WTC11 (cell line): Measurements from ENCODE around the gene OGFOD2. TPM values are rescaled to one million over a fixed set of nuclear protein-coding genes. Genes with fewer than 3 reads are reported as not detected.

Source experiments
- ATAC-seq: fragments of 200-7000 bp; cut with Tn5 transposase; 2 replicates; pipeline ENCODE4 v1.10.0; 2021; ENCODE audit warnings: mild to moderate bottlenecking, moderate library complexity
- CTCF ChIA-PET: fragments of 300-600 bp; sonication (Branson Sonifier 250); formaldehyde crosslinking; loops from one replicate; lab custom pipeline; 2021; ENCODE audit warnings: antibody characterized with exemption; lab: Charles Lee
- POLR2A ChIA-PET: fragments of 350-600 bp; sonication (Branson Sonifier 250); formaldehyde crosslinking; loops from one replicate; lab custom pipeline; 2021; ENCODE audit warnings: antibody characterized with exemption; lab: Charles Lee
- DNase-seq: peaks from one replicate; pipeline ENCODE4 v3.0.0; 2021; ENCODE audit warnings: low spot score
- H3K27ac Mint-ChIP-seq: 2 replicates; pipeline ENCODE4 v1.8.0; 2021; ENCODE audit warnings: mixed read lengths
- H3K27me3 Mint-ChIP-seq: 2 replicates; pipeline ENCODE4 v1.8.0; 2021; ENCODE audit warnings: low read depth, mild to moderate bottlenecking, moderate library complexity, mixed read lengths
- H3K36me3 Mint-ChIP-seq: 2 replicates; pipeline ENCODE4 v1.8.0; 2021; ENCODE audit warnings: mixed read lengths
- H3K4me1 Mint-ChIP-seq: 2 replicates; pipeline ENCODE4 v1.8.0; 2022; ENCODE audit warnings: mixed read lengths
- H3K4me3 Mint-ChIP-seq: 2 replicates; pipeline ENCODE4 v1.8.0; 2021; ENCODE audit warnings: mild to moderate bottlenecking, moderate library complexity, mixed read lengths
- H3K9me3 Mint-ChIP-seq: 2 replicates; pipeline ENCODE4 v1.8.0; 2021; ENCODE audit warnings: mixed read lengths
- ATF3 ChIP-seq: sonication (generic); formaldehyde crosslinking; conservative IDR thresholded peaks from 2 replicates; pipeline ENCODE4 v1.8.1; 2022; ENCODE audit warnings: mild to moderate bottlenecking, missing genetic modification reagents
- ATF6 ChIP-seq: sonication (generic); formaldehyde crosslinking; IDR thresholded peaks from 2 replicates; pipeline ENCODE4 v1.8.1; 2023; ENCODE audit warnings: mild to moderate bottlenecking, missing genetic modification reagents
- CREB1 ChIP-seq: sonication (generic); formaldehyde crosslinking; IDR thresholded peaks from 2 replicates; pipeline ENCODE4 v1.8.0; 2023; ENCODE audit warnings: mild to moderate bottlenecking, missing genetic modification reagents
- E2F1 ChIP-seq: sonication (generic); formaldehyde crosslinking; IDR thresholded peaks from 2 replicates; pipeline ENCODE4 v1.8.0; 2022; ENCODE audit warnings: mild to moderate bottlenecking, missing genetic modification reagents
- EMX1 ChIP-seq: fragments of 250-450 bp; sonication (Bioruptor Pico); IDR thresholded peaks from 2 replicates; pipeline ENCODE4 v1.8.0; 2021; ENCODE audit warnings: mild to moderate bottlenecking
- FOXP4 ChIP-seq: sonication (generic); formaldehyde crosslinking; IDR thresholded peaks from 2 replicates; pipeline ENCODE4 v1.8.0; 2022; ENCODE audit warnings: mild to moderate bottlenecking, missing genetic modification reagents
- HMGXB4 ChIP-seq: sonication (generic); formaldehyde crosslinking; IDR thresholded peaks from 2 replicates; pipeline ENCODE4 v1.8.1; 2023; ENCODE audit warnings: mild to moderate bottlenecking, moderate library complexity, missing genetic modification reagents
- JAZF1 ChIP-seq: fragments of 250-450 bp; sonication (Bioruptor Pico); IDR thresholded peaks from 2 replicates; pipeline ENCODE4 v1.9.0; 2021; ENCODE audit warnings: moderate library complexity, mild to moderate bottlenecking, inconsistent platforms
- KAT7 ChIP-seq: sonication (generic); formaldehyde crosslinking; IDR thresholded peaks from 2 replicates; pipeline ENCODE4 v1.8.1; 2023; ENCODE audit warnings: missing genetic modification reagents, mild to moderate bottlenecking, borderline replicate concordance
- MLX ChIP-seq: sonication (generic); formaldehyde crosslinking; IDR thresholded peaks from 2 replicates; pipeline ENCODE4 v1.8.1; 2023; ENCODE audit warnings: mild to moderate bottlenecking, missing genetic modification reagents, moderate library complexity
- MXD4 ChIP-seq: fragments of 250-450 bp; sonication (Bioruptor Pico); IDR thresholded peaks from 2 replicates; pipeline ENCODE4 v1.8.0; 2021; ENCODE audit warnings: mild to moderate bottlenecking, moderate library complexity, borderline replicate concordance
- PRDM15 ChIP-seq: sonication (generic); formaldehyde crosslinking; IDR thresholded peaks from 2 replicates; pipeline ENCODE4 v1.8.0; 2022; ENCODE audit warnings: missing genetic modification reagents
- PRRX2 ChIP-seq: fragments of 250-450 bp; sonication (Bioruptor Pico); IDR thresholded peaks from 2 replicates; pipeline ENCODE4 v1.8.0; 2021; ENCODE audit warnings: mild to moderate bottlenecking
- RORB ChIP-seq: fragments of 250-450 bp; sonication (Bioruptor Pico); IDR thresholded peaks from 2 replicates; pipeline ENCODE4 v1.9.0; 2021; ENCODE audit warnings: mild to moderate bottlenecking
- SMAD4 ChIP-seq: sonication (generic); formaldehyde crosslinking; IDR thresholded peaks from 2 replicates; pipeline ENCODE4 v1.8.0; 2022; ENCODE audit warnings: mild to moderate bottlenecking, missing genetic modification reagents
- TP53 ChIP-seq: sonication (generic); formaldehyde crosslinking; IDR thresholded peaks from 2 replicates; pipeline ENCODE4 v1.8.1; 2023; ENCODE audit warnings: mild to moderate bottlenecking, missing genetic modification reagents
- USF1 ChIP-seq: sonication (generic); formaldehyde crosslinking; IDR thresholded peaks from 2 replicates; pipeline ENCODE4 v1.8.0; 2022; ENCODE audit warnings: mild to moderate bottlenecking, missing genetic modification reagents
- ZNF138 ChIP-seq: sonication (generic); formaldehyde crosslinking; conservative IDR thresholded peaks from 2 replicates; pipeline ENCODE4 v1.8.1; 2022; ENCODE audit warnings: mild to moderate bottlenecking, moderate library complexity, missing genetic modification reagents
- ZNF219 ChIP-seq: sonication (generic); formaldehyde crosslinking; IDR thresholded peaks from 2 replicates; pipeline ENCODE4 v1.8.0; 2023; ENCODE audit warnings: missing genetic modification reagents, mild to moderate bottlenecking, borderline replicate concordance
- ZNF263 ChIP-seq: sonication (generic); formaldehyde crosslinking; IDR thresholded peaks from 2 replicates; pipeline ENCODE4 v1.8.1; 2022; ENCODE audit warnings: low read depth, mild to moderate bottlenecking, moderate library complexity, missing genetic modification reagents
- ZNF396 ChIP-seq: fragments of 250-450 bp; sonication (Bioruptor Pico); IDR thresholded peaks from 2 replicates; pipeline ENCODE4 v1.8.0; 2021; ENCODE audit warnings: mild to moderate bottlenecking, moderate library complexity, borderline replicate concordance
- total RNA-seq: library from RNA; stranded (reverse); gene quantifications from 3 replicates; pipeline ENCODE4 v1.2.3, GENCODE V29; 2021

Gene OGFOD2
- total RNA-seq, 1 experiment from 2014 or later, result 28.1 TPM

GRCh38 chr12:123021688-123022604, 46.9 kb downstream of the OGFOD2 start (continued):
- TF ChIP-seq E2F1 (CRISPR knock-in tag) (no peak), USF1 (no peak)

GRCh38 chr12:123022846-123023245, 47.8 kb downstream of the OGFOD2 start:
- no peaks in the 10 kb centered on the region for H3K27me3 Mint-ChIP-seq
- POLR2A ChIA-PET, result no interaction called here
- no peak overlapping the region for H3K27ac Mint-ChIP-seq
- CTCF ChIA-PET, result interaction anchor here (2.1 kb wide), 1 partner anchor 215 kb away, joined by 9 read pairs; no protein-coding TSS in a partner anchor
- peaks cover 5% of the 10 kb centered on the region; the same call in 1 of the 2 replicates for H3K4me1 Mint-ChIP-seq
- H3K4me3 Mint-ChIP-seq, result no peak overlapping the region
- no peaks in the 10 kb centered on the region for H3K9me3 Mint-ChIP-seq
- ATAC-seq (no peak), DNase-seq (no peak)
- H3K36me3 Mint-ChIP-seq, result no peaks in the 10 kb centered on the region
- TF ChIP-seq SMAD4 (CRISPR knock-in tag), result no peak
- TF ChIP-seq HMGXB4 (CRISPR knock-in tag), result no peak
- TF ChIP-seq PRRX2 (CRISPR knock-in tag), result no peak
- no peak for TF ChIP-seq TP53 (CRISPR knock-in tag)
- TF ChIP-seq EMX1 (CRISPR knock-in tag), result no peak
- no peak for TF ChIP-seq ZNF263
- no peak for TF ChIP-seq ZNF138 (CRISPR knock-in tag)
- TF ChIP-seq KAT7, result no peak
- no peak for TF ChIP-seq ATF3 (CRISPR knock-in tag)
- TF ChIP-seq CREB1, result no peak
- no peak for TF ChIP-seq JAZF1 (CRISPR knock-in tag)
- TF ChIP-seq ZNF219, result no peak
- TF ChIP-seq PRDM15 (CRISPR knock-in tag), result no peak
- no peak for TF ChIP-seq ATF6
- no peak for TF ChIP-seq ZNF396
- TF ChIP-seq FOXP4 (CRISPR knock-in tag), result no peak
- no peak for TF ChIP-seq RORB (CRISPR knock-in tag)
- TF ChIP-seq MXD4 (CRISPR knock-in tag), result no peak
- no peak for TF ChIP-seq MLX (CRISPR knock-in tag)
